Transverse colon (tissue), 4 donors: ENCODE measurements around the gene ELFN1. TPM values are rescaled to one million over a fixed set of nuclear protein-coding genes. Genes with fewer than 3 reads are reported as not detected.

Experiments
- DNase-seq: peaks from one replicate; pipeline ENCODE4 v3.0.0-alpha.2; 2019
- H3K27ac ChIP-seq, 4 donors: fragments of 200-600 bp; sonication (generic); 2 replicates each; pipeline ENCODE4 v1.5.1; 2016 to 2018; ENCODE audit warnings: inconsistent platforms in 4 of 4
- H3K27me3 ChIP-seq: fragments of 200-600 bp; sonication (generic); 2 replicates; pipeline ENCODE4 v1.5.1; 2017; ENCODE audit warnings: inconsistent platforms
- H3K36me3 ChIP-seq, 4 donors: fragments of 200-600 bp; sonication (generic); 2 replicates each; pipeline ENCODE4 v1.5.1; 2017 to 2019; ENCODE audit warnings: inconsistent platforms in 4 of 4
- H3K4me1 ChIP-seq, 4 donors: fragments of 200-600 bp; sonication (generic); 2 replicates each; pipeline ENCODE4 v1.5.1; 2017 to 2020; ENCODE audit warnings: inconsistent platforms in 4 of 4
- H3K4me3 ChIP-seq, 4 donors: fragments of 200-600 bp; sonication (generic); 1 replicate in 1 of 4; 2 replicates in 3 of 4; pipeline versions ENCODE4 v1.5.1 to v1.6.1; 2017 to 2019; ENCODE audit warnings: inconsistent platforms in 4 of 4
- H3K9me3 ChIP-seq, 2 donors: fragments of 200-600 bp; sonication (generic); 2 replicates each; pipeline ENCODE4 v1.5.1; 2017 to 2019; ENCODE audit warnings: inconsistent platforms in 2 of 2
- EP300 ChIP-seq: sonication (generic); formaldehyde crosslinking; IDR thresholded peaks from one replicate; pipeline ENCODE4 v1.6.1; 2017; ENCODE audit warnings: antibody characterized with exemption, low read depth
- POLR2A ChIP-seq: fragments of 450-650 bp; IDR thresholded peaks from one replicate; pipeline ENCODE4 v1.6.1; 2016; ENCODE audit warnings: antibody characterized with exemption, mild to moderate bottlenecking, moderate library complexity
- POLR2AphosphoS5 ChIP-seq, 3 donors: sonication (generic); formaldehyde crosslinking; IDR thresholded peaks; one replicate each; pipeline ENCODE4 v1.6.1; 2016; ENCODE audit warnings: antibody characterized with exemption in 3 of 3
- WGBS, 2 donors: methylation state at CpG; one replicate each; pipeline ENCODE4 v1.1.5; 2018; ENCODE audit warnings: low coverage in 1 of 2; 5-methylcytosine and 5-hydroxymethylcytosine counted together
- in situ Hi-C, 4 donors: fragments of 200-750 bp; cut with MboI; loops; one replicate each; pipeline versions ENCODE4 v1.15.0 to v1.15.1; 2017; ENCODE audit warnings: low sequenced_read_pairs in 3 of 4, low pct_ligation_motif_present in 1 of 4, low pct_unique_long_range_greater_than_20kb in 1 of 4
- intact Hi-C: fragments of 100-400 bp; cut with DNase I; formaldehyde crosslinking; loops from one replicate; pipeline ENCODE4 v1.15.1; 2023; ENCODE audit warnings: low total_unique reads
- total RNA-seq, 4 donors: library from RNA; depleted of rRNA; stranded (reverse); fragments of >200 nt; gene quantifications; one replicate each; pipeline ENCODE4 v1.1.0, GENCODE V29; 2016
- TF ChIP-seq, protein P1 (sequence below), 5 experiments: fragments of 200-600 bp in 3 of 5; fragments of 450-650 bp in 2 of 5; sonication (generic) in 3 of 5; IDR thresholded peaks; 1 replicate in 2 of 5; 2 replicates in 3 of 5; pipeline ENCODE4 v1.5.1; 2016 to 2017; ENCODE audit warnings: antibody characterized with exemption in 5 of 5, inconsistent platforms in 3 of 5, mild to moderate bottlenecking in 2 of 5, moderate library complexity in 1 of 5

The ELFN1 gene
- total RNA-seq, 4 donors from 2014 or later: 0.14 to 0.60 (median 0.32) TPM; not detected in 1

- Histone ChIP-seq H3K27me3 (no peaks in the 10 kb centered on the region), H3K4me3 (no peak overlapping the region), H3K27ac (no peak overlapping the region), H3K4me1 (no peaks in the 10 kb centered on the region), H3K36me3 (no peaks in the 10 kb centered on the region), H3K9me3 (peaks cover 0 to 12% of the 10 kb centered on the region in 2 donors)
- in situ Hi-C loops (no loop called here), intact Hi-C loops (no loop called here)
- DNase-seq: no peak
- 80% methylated on average over 1 to 16 of the region's 20 CpGs for WGBS, 2 donors
- TF ChIP-seq POLR2A (no peak), EP300 (no peak), POLR2AphosphoS5 (IDR thresholded peaks at IDR 0.05) (no peak)
- TF ChIP-seq, protein P1, sequence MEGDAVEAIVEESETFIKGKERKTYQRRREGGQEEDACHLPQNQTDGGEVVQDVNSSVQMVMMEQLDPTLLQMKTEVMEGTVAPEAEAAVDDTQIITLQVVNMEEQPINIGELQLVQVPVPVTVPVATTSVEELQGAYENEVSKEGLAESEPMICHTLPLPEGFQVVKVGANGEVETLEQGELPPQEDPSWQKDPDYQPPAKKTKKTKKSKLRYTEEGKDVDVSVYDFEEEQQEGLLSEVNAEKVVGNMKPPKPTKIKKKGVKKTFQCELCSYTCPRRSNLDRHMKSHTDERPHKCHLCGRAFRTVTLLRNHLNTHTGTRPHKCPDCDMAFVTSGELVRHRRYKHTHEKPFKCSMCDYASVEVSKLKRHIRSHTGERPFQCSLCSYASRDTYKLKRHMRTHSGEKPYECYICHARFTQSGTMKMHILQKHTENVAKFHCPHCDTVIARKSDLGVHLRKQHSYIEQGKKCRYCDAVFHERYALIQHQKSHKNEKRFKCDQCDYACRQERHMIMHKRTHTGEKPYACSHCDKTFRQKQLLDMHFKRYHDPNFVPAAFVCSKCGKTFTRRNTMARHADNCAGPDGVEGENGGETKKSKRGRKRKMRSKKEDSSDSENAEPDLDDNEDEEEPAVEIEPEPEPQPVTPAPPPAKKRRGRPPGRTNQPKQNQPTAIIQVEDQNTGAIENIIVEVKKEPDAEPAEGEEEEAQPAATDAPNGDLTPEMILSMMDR (IDR thresholded peaks at IDR 0.05): no peak
Observed at GRCh38 chr7:1703871-1704810, 34.1 kb downstream of the ELFN1 start.

- peaks cover 6 to 21% of the 10 kb centered on the region in 2 donors for H3K9me3 ChIP-seq
- no peaks in the 10 kb centered on the region for H3K36me3 ChIP-seq
- 64 to 80% methylated on average over 6 to 26 of the region's 26 CpGs for WGBS, 2 donors
- no peaks in the 10 kb centered on the region for H3K27me3 ChIP-seq
- H3K4me3 ChIP-seq: no peak overlapping the region
- intact Hi-C loops (no loop called here), in situ Hi-C loops (no loop called here)
- H3K4me1 ChIP-seq: no peaks in the 10 kb centered on the region
- DNase-seq: no peak
- no peak for TF ChIP-seq POLR2AphosphoS5 (IDR thresholded peaks at IDR 0.05)
- TF ChIP-seq EP300: no peak
- TF ChIP-seq, protein P1 (IDR thresholded peaks at IDR 0.05): no peak
- no peak for TF ChIP-seq POLR2A
- no peak overlapping the region for H3K27ac ChIP-seq
Observed at GRCh38 chr7:1704811-1705738, 35.0 kb downstream of the ELFN1 start.

GRCh38 chr7:1705856-1706255 lies 35.8 kb downstream of the ELFN1 start:
- intact Hi-C loops: no loop called here
- Histone ChIP-seq H3K27ac (no peak overlapping the region), H3K9me3 (peaks cover 6 to 22% of the 10 kb centered on the region in 2 donors), H3K36me3 (no peaks in the 10 kb centered on the region), H3K27me3 (no peaks in the 10 kb centered on the region), H3K4me3 (no peak overlapping the region), H3K4me1 (no peaks in the 10 kb centered on the region)
- WGBS, 2 donors: 83% methylated on average over 11 of the region's 13 CpGs; no CpG with 5 or more reads in 1 of the 2 donors
- in situ Hi-C loops: no loop called here
- TF ChIP-seq POLR2A (no peak), POLR2AphosphoS5 (IDR thresholded peaks at IDR 0.05) (no peak), EP300 (no peak)
- TF ChIP-seq, protein P1 (IDR thresholded peaks at IDR 0.05): no peak
- DNase-seq: no peak

- intact Hi-C loops: no loop called here
- H3K36me3 ChIP-seq: no peaks in the 10 kb centered on the region
- peaks cover 6 to 22% of the 10 kb centered on the region in 2 donors for H3K9me3 ChIP-seq
- no peaks in the 10 kb centered on the region for H3K4me1 ChIP-seq
- DNase-seq: no peak
- WGBS, 2 donors: 67% methylated on average over 5 of the region's 5 CpGs; no CpG with 5 or more reads in 1 of the 2 donors
- H3K4me3 ChIP-seq: no peak overlapping the region
- no peaks in the 10 kb centered on the region for H3K27me3 ChIP-seq
- H3K27ac ChIP-seq: no peak overlapping the region
- in situ Hi-C loops: no loop called here
- TF ChIP-seq EP300 (no peak), POLR2AphosphoS5 (IDR thresholded peaks at IDR 0.05) (no peak), POLR2A (no peak)
Observed at GRCh38 chr7:1706381-1706720, 36.3 kb downstream of the ELFN1 start.
